AG20443 (cell line): ENCODE measurements around the gene GAREM2.

Experiments
- DNase-seq: peaks from one replicate; pipeline ENCODE4 v3.0.0; 2012; ENCODE audit warnings: low spot score, mixed read lengths

Gene GAREM2

DNA sequence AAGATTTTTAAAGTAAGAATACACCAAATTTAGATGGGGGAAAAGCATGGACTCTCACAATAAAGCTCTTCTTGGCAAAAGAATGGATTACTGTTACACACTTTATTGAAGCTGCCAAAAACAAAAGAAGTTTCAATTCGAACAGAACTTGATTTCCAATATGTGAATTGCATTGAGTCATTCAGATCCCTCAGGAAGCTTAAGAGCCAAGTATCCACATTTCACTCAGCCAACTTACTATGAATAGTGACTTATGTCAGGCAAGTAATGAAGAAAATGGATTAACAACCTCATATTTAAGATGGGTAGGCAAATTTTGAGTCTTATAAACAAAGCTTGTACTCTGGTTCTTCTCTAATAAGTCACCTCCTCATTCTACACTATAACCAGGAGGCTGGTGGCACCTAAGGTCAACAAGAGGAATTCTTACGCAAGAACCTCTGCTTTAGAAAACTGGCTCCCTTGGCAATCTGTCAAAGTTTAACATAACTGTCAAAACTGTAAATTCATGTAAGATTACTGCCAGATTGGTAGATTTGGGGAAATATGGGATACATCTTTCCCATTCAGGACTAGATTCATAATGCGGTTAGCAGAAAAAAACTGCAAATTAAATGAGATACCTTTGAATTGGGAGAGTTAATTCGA, 65.5 kb downstream of the GAREM2 start:
- no peak for DNase-seq
